A549 (cell line): ENCODE results near the gene C2orf74.

Experiments
- CHD4 ChIP-seq: fragments of 200-600 bp; sonication (generic); IDR thresholded peaks from 2 replicates; pipeline ENCODE4 v1.6.1; 2016; ENCODE audit warnings: antibody characterized with exemption, mild to moderate bottlenecking, borderline replicate concordance
- EP300 ChIP-seq, 2 experiments: fragments of >200 bp; sonication (Bioruptor Twin); formaldehyde crosslinking; IDR thresholded peaks; 2 replicates in 1 of 2; 3 replicates in 1 of 2; pipeline ENCODE4 v1.6.1; 2016 to 2017
- GATA3 ChIP-seq: IDR thresholded peaks from 2 replicates; pipeline ENCODE4 v1.6.1; 2012; ENCODE audit warnings: borderline replicate concordance
- MYC ChIP-seq: IDR thresholded peaks from 2 replicates; pipeline ENCODE4 v1.6.1; 2012; ENCODE audit warnings: mild to moderate bottlenecking, inconsistent platforms, low read length, improper control_type of control experiment, borderline replicate concordance
- POLR2A ChIP-seq: IDR thresholded peaks from 2 replicates; pipeline ENCODE4 v1.6.1; 2012; ENCODE audit warnings: mild to moderate bottlenecking, low read length
- RAD21 ChIP-seq, 2 experiments: fragments of >200 bp in 1 of 2; sonication (Bioruptor Twin) in 1 of 2; formaldehyde crosslinking in 1 of 2; IDR thresholded peaks in 1 of 2; conservative IDR thresholded peaks in 1 of 2; 2 replicates in 1 of 2; 3 replicates in 1 of 2; pipeline ENCODE4 v1.6.1; 2012 to 2018; ENCODE audit warnings: inconsistent platforms in 1 of 2
- TF ChIP-seq, protein P1 (sequence below): IDR thresholded peaks from 2 replicates; pipeline ENCODE4 v1.6.1; 2012
- TF ChIP-seq, protein P2 (sequence below): IDR thresholded peaks from 2 replicates; pipeline ENCODE4 v1.6.1; 2012; ENCODE audit warnings: low read depth, borderline replicate concordance
- TF ChIP-seq, protein P3 (sequence below): fragments of >200 bp; sonication (Bioruptor Twin); formaldehyde crosslinking; IDR thresholded peaks from 3 replicates; pipeline ENCODE4 v1.5.1; 2016
- TF ChIP-seq, protein P4 (sequence below): fragments of 150-350 bp; IDR thresholded peaks from 2 replicates; pipeline ENCODE4 v1.6.1; 2014; ENCODE audit warnings: low read depth, mild to moderate bottlenecking, low read length
- TF ChIP-seq, protein P5 (sequence below): fragments of 450-650 bp; IDR thresholded peaks from 2 replicates; pipeline ENCODE4 v1.6.1; 2014; ENCODE audit warnings: antibody characterized with exemption
- TF ChIP-seq, protein P6 (sequence below): fragments of 200-600 bp; sonication (generic); IDR thresholded peaks from 2 replicates; pipeline ENCODE4 v1.6.1; 2016; ENCODE audit warnings: antibody characterized with exemption, mild to moderate bottlenecking, moderate library complexity

DNA sequence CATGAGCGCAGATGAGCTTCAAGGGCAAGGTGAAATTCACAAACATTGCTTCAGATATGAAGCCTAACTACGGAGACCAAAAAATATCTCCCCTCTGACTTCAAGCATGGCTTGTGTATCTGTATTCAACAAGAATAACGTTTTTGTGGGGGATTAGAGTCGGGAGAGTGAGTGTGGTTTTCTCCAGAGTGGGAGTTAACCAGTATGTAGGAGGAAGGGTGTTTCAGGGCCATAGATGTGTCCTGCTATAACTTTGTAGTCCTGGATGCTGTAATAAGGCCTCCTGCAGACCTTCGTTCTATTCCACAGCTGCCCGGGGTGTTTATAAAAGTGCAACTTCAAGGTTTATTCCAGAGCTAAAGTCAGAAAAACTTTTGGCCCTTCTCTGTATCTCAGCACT, 12.9 kb upstream of the C2orf74 start:
- TF ChIP-seq, protein P1, sequence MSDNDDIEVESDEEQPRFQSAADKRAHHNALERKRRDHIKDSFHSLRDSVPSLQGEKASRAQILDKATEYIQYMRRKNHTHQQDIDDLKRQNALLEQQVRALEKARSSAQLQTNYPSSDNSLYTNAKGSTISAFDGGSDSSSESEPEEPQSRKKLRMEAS: no peak
- TF ChIP-seq, protein P2, sequence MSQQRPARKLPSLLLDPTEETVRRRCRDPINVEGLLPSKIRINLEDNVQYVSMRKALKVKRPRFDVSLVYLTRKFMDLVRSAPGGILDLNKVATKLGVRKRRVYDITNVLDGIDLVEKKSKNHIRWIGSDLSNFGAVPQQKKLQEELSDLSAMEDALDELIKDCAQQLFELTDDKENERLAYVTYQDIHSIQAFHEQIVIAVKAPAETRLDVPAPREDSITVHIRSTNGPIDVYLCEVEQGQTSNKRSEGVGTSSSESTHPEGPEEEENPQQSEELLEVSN: no peak
- TF ChIP-seq, protein P3, sequence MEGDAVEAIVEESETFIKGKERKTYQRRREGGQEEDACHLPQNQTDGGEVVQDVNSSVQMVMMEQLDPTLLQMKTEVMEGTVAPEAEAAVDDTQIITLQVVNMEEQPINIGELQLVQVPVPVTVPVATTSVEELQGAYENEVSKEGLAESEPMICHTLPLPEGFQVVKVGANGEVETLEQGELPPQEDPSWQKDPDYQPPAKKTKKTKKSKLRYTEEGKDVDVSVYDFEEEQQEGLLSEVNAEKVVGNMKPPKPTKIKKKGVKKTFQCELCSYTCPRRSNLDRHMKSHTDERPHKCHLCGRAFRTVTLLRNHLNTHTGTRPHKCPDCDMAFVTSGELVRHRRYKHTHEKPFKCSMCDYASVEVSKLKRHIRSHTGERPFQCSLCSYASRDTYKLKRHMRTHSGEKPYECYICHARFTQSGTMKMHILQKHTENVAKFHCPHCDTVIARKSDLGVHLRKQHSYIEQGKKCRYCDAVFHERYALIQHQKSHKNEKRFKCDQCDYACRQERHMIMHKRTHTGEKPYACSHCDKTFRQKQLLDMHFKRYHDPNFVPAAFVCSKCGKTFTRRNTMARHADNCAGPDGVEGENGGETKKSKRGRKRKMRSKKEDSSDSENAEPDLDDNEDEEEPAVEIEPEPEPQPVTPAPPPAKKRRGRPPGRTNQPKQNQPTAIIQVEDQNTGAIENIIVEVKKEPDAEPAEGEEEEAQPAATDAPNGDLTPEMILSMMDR: no peak
- TF ChIP-seq CHD4 (no peak), GATA3 (no peak), MYC (no peak), POLR2A (no peak), EP300 (IDR thresholded peaks at IDR 0.05) (no peak), RAD21 (conservative IDR thresholded peaks at IDR 0.05 in 1 of 2, IDR thresholded peaks at IDR 0.05 in 1 of 2) (no peak)
- TF ChIP-seq, protein P4, sequence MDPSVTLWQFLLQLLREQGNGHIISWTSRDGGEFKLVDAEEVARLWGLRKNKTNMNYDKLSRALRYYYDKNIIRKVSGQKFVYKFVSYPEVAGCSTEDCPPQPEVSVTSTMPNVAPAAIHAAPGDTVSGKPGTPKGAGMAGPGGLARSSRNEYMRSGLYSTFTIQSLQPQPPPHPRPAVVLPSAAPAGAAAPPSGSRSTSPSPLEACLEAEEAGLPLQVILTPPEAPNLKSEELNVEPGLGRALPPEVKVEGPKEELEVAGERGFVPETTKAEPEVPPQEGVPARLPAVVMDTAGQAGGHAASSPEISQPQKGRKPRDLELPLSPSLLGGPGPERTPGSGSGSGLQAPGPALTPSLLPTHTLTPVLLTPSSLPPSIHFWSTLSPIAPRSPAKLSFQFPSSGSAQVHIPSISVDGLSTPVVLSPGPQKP: no peak
- TF ChIP-seq, protein P5, sequence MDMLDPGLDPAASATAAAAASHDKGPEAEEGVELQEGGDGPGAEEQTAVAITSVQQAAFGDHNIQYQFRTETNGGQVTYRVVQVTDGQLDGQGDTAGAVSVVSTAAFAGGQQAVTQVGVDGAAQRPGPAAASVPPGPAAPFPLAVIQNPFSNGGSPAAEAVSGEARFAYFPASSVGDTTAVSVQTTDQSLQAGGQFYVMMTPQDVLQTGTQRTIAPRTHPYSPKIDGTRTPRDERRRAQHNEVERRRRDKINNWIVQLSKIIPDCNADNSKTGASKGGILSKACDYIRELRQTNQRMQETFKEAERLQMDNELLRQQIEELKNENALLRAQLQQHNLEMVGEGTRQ: no peak
- TF ChIP-seq, protein P6, sequence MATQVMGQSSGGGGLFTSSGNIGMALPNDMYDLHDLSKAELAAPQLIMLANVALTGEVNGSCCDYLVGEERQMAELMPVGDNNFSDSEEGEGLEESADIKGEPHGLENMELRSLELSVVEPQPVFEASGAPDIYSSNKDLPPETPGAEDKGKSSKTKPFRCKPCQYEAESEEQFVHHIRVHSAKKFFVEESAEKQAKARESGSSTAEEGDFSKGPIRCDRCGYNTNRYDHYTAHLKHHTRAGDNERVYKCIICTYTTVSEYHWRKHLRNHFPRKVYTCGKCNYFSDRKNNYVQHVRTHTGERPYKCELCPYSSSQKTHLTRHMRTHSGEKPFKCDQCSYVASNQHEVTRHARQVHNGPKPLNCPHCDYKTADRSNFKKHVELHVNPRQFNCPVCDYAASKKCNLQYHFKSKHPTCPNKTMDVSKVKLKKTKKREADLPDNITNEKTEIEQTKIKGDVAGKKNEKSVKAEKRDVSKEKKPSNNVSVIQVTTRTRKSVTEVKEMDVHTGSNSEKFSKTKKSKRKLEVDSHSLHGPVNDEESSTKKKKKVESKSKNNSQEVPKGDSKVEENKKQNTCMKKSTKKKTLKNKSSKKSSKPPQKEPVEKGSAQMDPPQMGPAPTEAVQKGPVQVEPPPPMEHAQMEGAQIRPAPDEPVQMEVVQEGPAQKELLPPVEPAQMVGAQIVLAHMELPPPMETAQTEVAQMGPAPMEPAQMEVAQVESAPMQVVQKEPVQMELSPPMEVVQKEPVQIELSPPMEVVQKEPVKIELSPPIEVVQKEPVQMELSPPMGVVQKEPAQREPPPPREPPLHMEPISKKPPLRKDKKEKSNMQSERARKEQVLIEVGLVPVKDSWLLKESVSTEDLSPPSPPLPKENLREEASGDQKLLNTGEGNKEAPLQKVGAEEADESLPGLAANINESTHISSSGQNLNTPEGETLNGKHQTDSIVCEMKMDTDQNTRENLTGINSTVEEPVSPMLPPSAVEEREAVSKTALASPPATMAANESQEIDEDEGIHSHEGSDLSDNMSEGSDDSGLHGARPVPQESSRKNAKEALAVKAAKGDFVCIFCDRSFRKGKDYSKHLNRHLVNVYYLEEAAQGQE: no peak
